NCI-H1417 (cell line): ENCODE measurements around the gene NAXD.
"Not testable (repeated sequence)": the region's sequence is repeated elsewhere in the genome, so short reads cannot be mapped to it uniquely, and the experiment has no call there.

Experiments
- DNase-seq, 3 experiments: peaks; one replicate each; lab custom pipeline; 2025; lab: John Stamatoyannopoulos, UW

The NAXD gene

GRCh38 chr13:110664673-110665072 is 49.3 kb downstream of the NAXD start:
- DNase-seq: no peak

- no peak for DNase-seq
These were observed 50.3 kb downstream of the NAXD start for GRCh38 chr13:110665491-110666254.

GRCh38 chr13:110666255-110666533 is 50.8 kb downstream of the NAXD start:
- no peak for DNase-seq

- DNase-seq: no peak
These were observed 53.7 kb downstream of the NAXD start for GRCh38 chr13:110669036-110669435.

GRCh38 chr13:110669814-110670213 is 54.5 kb downstream of the NAXD start:
- not testable (repeated sequence) for DNase-seq

- no peak for DNase-seq
These were observed 61.5 kb downstream of the NAXD start for GRCh38 chr13:110676595-110677587.

GRCh38 chr13:110677731-110678545 is 62.6 kb downstream of the NAXD start:
- DNase-seq: no peak

- DNase-seq: peak in 1 of 3 experiments; percentile 30
These were observed 65.5 kb downstream of the NAXD start for GRCh38 chr13:110680852-110681251.

- DNase-seq: no peak
These were observed 66.7 kb downstream of the NAXD start for GRCh38 chr13:110681868-110682550.

- DNase-seq: no peak
These were observed 67.4 kb downstream of the NAXD start for GRCh38 chr13:110682746-110683145.

GRCh38 chr13:110683203-110683883 is 68.0 kb downstream of the NAXD start:
- DNase-seq: peak in 1 of 3 experiments; percentile 34

GRCh38 chr13:110683921-110684320 is 68.6 kb downstream of the NAXD start:
- DNase-seq: no peak

- no peak for DNase-seq
These were observed 69.2 kb downstream of the NAXD start for GRCh38 chr13:110684388-110685056.

- no peak for DNase-seq
These were observed 70.1 kb downstream of the NAXD start for GRCh38 chr13:110685305-110686020.

- DNase-seq: no peak
These were observed 72.4 kb downstream of the NAXD start for GRCh38 chr13:110687736-110688135.

- no peak for DNase-seq
These were observed 73.7 kb downstream of the NAXD start for GRCh38 chr13:110689041-110689440.
